Panc1 (cell line): ENCODE data around the gene IL17RB. TPM values are rescaled to one million over a fixed set of nuclear protein-coding genes. Genes with fewer than 3 reads are reported as not detected.

Source experiments
- total RNA-seq: library from RNA; stranded (reverse); gene quantifications from one replicate; pipeline ENCODE4 v1.2.1, GENCODE V29; 2021; ENCODE audit not compliant: unreplicated experiment

IL17RB gene
- total RNA-seq, 1 experiment from 2014 or later: 15.9 TPM

Other genes with a start within 250 kb of the IL17RB start
- 24.1 TPM for gene CHDH, start 149 bp upstream of the IL17RB start, total RNA-seq
- 26.2 TPM for gene ACTR8, start 35.6 kb downstream of the IL17RB start, total RNA-seq
- gene SELENOK, start 45.3 kb downstream of the IL17RB start, total RNA-seq: 16.3 TPM